Measurements from ENCODE around the gene LETMD1. TPM values are rescaled to one million over a fixed set of nuclear protein-coding genes. Genes with fewer than 3 reads are reported as not detected.

Gene LETMD1
- total RNA-seq (2022; extraction: Qiagen RNA extraction; ENCODE audit: low read depth): 23.3 to 35.2 TPM (median 25.5 TPM) in 5 replicates

GRCh38 chr12:51047655-51048540 is at the start of gene LETMD1:
LETMD1 (plus strand) TSS chr12:51048327; CDS start chr12:51048357, 30 bp downstream.

GRCh38 chr12:51025836-51026638 is 22.1 kb upstream of the LETMD1 start, which contains the start of gene SLC11A2:
SLC11A2 (minus strand) TSS chr12:51026384; CDS start chr12:51010728, 15,656 bp downstream.

GRCh38 chr12:51083126-51083833 is 35.2 kb downstream of the LETMD1 start, which contains the start of gene CSRNP2:
CSRNP2 (minus strand) TSS chr12:51083596; CDS start chr12:51076561, 7,035 bp downstream.

Other genes starting within 250 kb of the LETMD1 start
- gene TMPRSS12, start 205.4 kb upstream of the LETMD1 start, total RNA-seq (2022; extraction: Qiagen RNA extraction; ENCODE audit: low read depth): not detected in 5 replicates
- not detected in 5 replicates for gene HIGD1C, start 95.8 kb upstream of the LETMD1 start, total RNA-seq (2022; extraction: Qiagen RNA extraction; ENCODE audit: low read depth)
- 18.8 to 27.1 TPM (median 25.3 TPM) in 5 replicates for gene SLC11A2, start 21.9 kb upstream of the LETMD1 start, total RNA-seq (2022; extraction: Qiagen RNA extraction; ENCODE audit: low read depth)
- gene CSRNP2, start 35.3 kb downstream of the LETMD1 start, total RNA-seq (2022; extraction: Qiagen RNA extraction; ENCODE audit: low read depth): 10.5 to 14.3 TPM (median 13.1 TPM) in 5 replicates
- gene TFCP2, start 124.8 kb downstream of the LETMD1 start, total RNA-seq (2022; extraction: Qiagen RNA extraction; ENCODE audit: low read depth): 20.1 to 23.8 TPM (median 21.0 TPM) in 5 replicates
- 1.2 to 2.8 TPM (median 1.9 TPM) in 5 replicates for gene POU6F1, start 169.7 kb downstream of the LETMD1 start, total RNA-seq (2022; extraction: Qiagen RNA extraction; ENCODE audit: low read depth)
- gene DAZAP2, start 190.5 kb downstream of the LETMD1 start, total RNA-seq (2022; extraction: Qiagen RNA extraction; ENCODE audit: low read depth): 328 to 395 TPM (median 337 TPM) in 5 replicates
- gene SMAGP, start 222.1 kb downstream of the LETMD1 start, total RNA-seq (2022; extraction: Qiagen RNA extraction; ENCODE audit: low read depth): 17.5 to 25.7 TPM (median 21.5 TPM) in 5 replicates

All from A549 treated with CpdA at 1 μM for 4 hours (cell line).